HG02973 (cell line): Measurements from ENCODE around the gene ABCE1.

Source experiments
- ATAC-seq: cut with Tn5 transposase; IDR thresholded peaks from one replicate; pipeline ENCODE4 v1.9.1; 2021; ENCODE audit warnings: moderate library complexity; ENCODE audit not compliant: unreplicated experiment

ABCE1 gene

GRCh38 chr4:145097821-145098674 is at the start of gene ABCE1, which contains the start of gene ANAPC10:
ABCE1 (plus strand) TSS chr4:145098311; CDS start chr4:145104413, 6,102 bp downstream.
ANAPC10 (minus strand) TSS chr4:145098196; CDS start chr4:145096099, 2,097 bp downstream.
- ATAC-seq, result peak; percentile 70

GRCh38 chr4:145048817-145049216 is 49.3 kb upstream of the ABCE1 start:
- no peak for ATAC-seq

GRCh38 chr4:145049241-145049640 is 48.9 kb upstream of the ABCE1 start:
- ATAC-seq, result no peak

GRCh38 chr4:145055533-145056257 is 42.4 kb upstream of the ABCE1 start:
- ATAC-seq, result no peak

GRCh38 chr4:145056325-145057130 is 41.6 kb upstream of the ABCE1 start:
- ATAC-seq, result no peak

GRCh38 chr4:145058256-145058655 is 39.9 kb upstream of the ABCE1 start:
- ATAC-seq, result no peak

GRCh38 chr4:145061318-145061920 is 36.7 kb upstream of the ABCE1 start:
- peak; percentile 73 for ATAC-seq

GRCh38 chr4:145066063-145066501 is 32.0 kb upstream of the ABCE1 start:
- no peak for ATAC-seq

- ATAC-seq, result no peak
These were observed 28.8 kb upstream of the ABCE1 start for GRCh38 chr4:145069361-145069760.

- ATAC-seq, result no peak
These were observed 26.6 kb upstream of the ABCE1 start for GRCh38 chr4:145071560-145071959.

GRCh38 chr4:145075742-145076468 is 22.2 kb upstream of the ABCE1 start:
- no peak for ATAC-seq

GRCh38 chr4:145076469-145076855 is 21.6 kb upstream of the ABCE1 start:
- ATAC-seq, result no peak

GRCh38 chr4:145081756-145082155 is 16.4 kb upstream of the ABCE1 start:
- ATAC-seq, result no peak

GRCh38 chr4:145083891-145084605 is 14.1 kb upstream of the ABCE1 start:
- no peak for ATAC-seq

GRCh38 chr4:145090380-145090779 is 7.7 kb upstream of the ABCE1 start:
- ATAC-seq, result no peak

GRCh38 chr4:145093638-145094037 is 4.5 kb upstream of the ABCE1 start:
- ATAC-seq, result no peak

- peak; percentile 1 for ATAC-seq
These were observed 735 bp upstream of the ABCE1 start for GRCh38 chr4:145097331-145097820.

GRCh38 chr4:145098675-145099037 is 545 bp downstream of the ABCE1 start:
- ATAC-seq, result peak; percentile 28

GRCh38 chr4:145099653-145100052 is 1.5 kb downstream of the ABCE1 start:
- no peak for ATAC-seq
